ENCODE results near the gene ARL15. TPM values are rescaled to one million over a fixed set of nuclear protein-coding genes. Genes with fewer than 3 reads are reported as not detected.

The ARL15 gene
- total and polyA plus RNA-seq, 2 of the 8 experiments (the other 6 are each of a cell fraction or from before 2014, with no cell fraction given): 9.9 to 21.2 TPM

DNA sequence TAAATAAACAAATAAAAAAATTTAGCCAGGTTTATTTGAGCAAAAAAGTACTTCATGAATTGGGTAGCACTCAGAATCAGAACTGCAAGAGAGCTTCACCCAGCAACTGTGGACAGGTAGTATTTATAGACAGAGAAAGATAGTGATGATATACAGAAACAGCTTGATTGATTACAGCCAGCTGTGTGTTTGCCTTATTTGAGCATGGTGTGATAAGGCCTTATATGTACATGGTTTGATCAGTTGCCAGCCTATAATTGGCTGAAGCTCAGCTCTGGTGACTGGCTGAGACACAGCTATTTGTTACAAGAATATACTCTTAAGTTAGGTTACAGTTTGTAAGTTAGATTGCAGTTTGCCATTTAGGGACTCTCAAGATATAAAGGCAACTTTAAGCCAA lies 34.3 kb upstream of the ARL15 start:
- Histone ChIP-seq H2BK12ac (ENCODE audit: low read depth, low read length) (no peak overlapping the region), H4K20me1 (replicated peaks in 1 of 2; ENCODE audit: control insufficient read depth in 1 of 2, insufficient read depth in 2 of 2, low read length in 2 of 2) (no peaks in the 10 kb centered on the region), H3K9ac (replicated peaks in 1 of 4; ENCODE audit: extremely low read depth in 1 of 4, low read depth in 3 of 4, low read length in 3 of 4) (no peak overlapping the region), H4K91ac (replicated peaks; ENCODE audit: insufficient read length, low read length) (no peak overlapping the region), H3K4me1 (replicated peaks in 1 of 4; ENCODE audit: control insufficient read depth in 3 of 4, insufficient read depth in 4 of 4, low read length in 3 of 4) (no peaks in the 10 kb centered on the region), H2BK20ac (ENCODE audit: low read length) (no peak overlapping the region), H3K79me2 (ENCODE audit: control insufficient read depth in 1 of 2, insufficient read depth in 2 of 2, low read length in 2 of 2) (no peaks in the 10 kb centered on the region), H3K14ac (ENCODE audit: insufficient read length) (no peak overlapping the region), H3K18ac (ENCODE audit: extremely low read depth, low read length) (no peak overlapping the region), H3K4me2 (ENCODE audit: insufficient read depth in 1 of 2, low read depth in 2 of 2, low read length in 2 of 2) (no peak overlapping the region), H2BK120ac (replicated peaks; ENCODE audit: low read depth, low read length) (no peak overlapping the region), H3K36me3 (ENCODE audit: control insufficient read depth in 2 of 4, insufficient read depth in 4 of 4, low read length in 3 of 4) (peaks cover 0 to 3% (median 0%) of the 10 kb centered on the region in 4 experiments; a peak in 1 of 8 replicates), H2AFZ (ENCODE audit: low read length) (no peak overlapping the region), H2AK5ac (ENCODE audit: low read depth, low read length) (no peak overlapping the region), H3K56ac (replicated peaks; ENCODE audit: insufficient read length, low read depth, low read length) (no peak overlapping the region), H3K4me3 (ENCODE audit: extremely low read depth in 1 of 4, insufficient read depth in 2 of 4, low read depth in 3 of 4, low read length in 4 of 4) (no peak overlapping the region), H3K4ac (replicated peaks; ENCODE audit: insufficient read length, low read depth, low read length) (no peak overlapping the region), H2BK15ac (ENCODE audit: low read length) (no peak overlapping the region), H4K5ac (ENCODE audit: insufficient read length, low read depth, low read length) (no peak overlapping the region), H3K23me2 (ENCODE audit: low read depth, low read length) (no peaks in the 10 kb centered on the region), H3K9me3 (ENCODE audit: insufficient read depth in 2 of 2, low read depth in 1 of 2, low read length in 1 of 2) (peaks cover 22 to 26% of the 10 kb centered on the region in 2 experiments), H3K27me3 (replicated peaks in 1 of 4; ENCODE audit: control insufficient read depth in 3 of 4, extremely low read depth in 1 of 4, insufficient read depth in 3 of 4, low read length in 3 of 4) (no peaks in the 10 kb centered on the region), H2BK5ac (ENCODE audit: low read depth, low read length) (no peak overlapping the region), H3K79me1 (ENCODE audit: low read depth, low read length) (no peaks in the 10 kb centered on the region), H3K23ac (ENCODE audit: insufficient read length) (no peak overlapping the region), H3K27ac (ENCODE audit: low read depth, low read length) (no peak overlapping the region), H4K8ac (ENCODE audit: extremely low read depth, insufficient read depth, low read length) (no peak overlapping the region)
- ChIA-PET CTCF (ENCODE audit: partially characterized antibody) (interaction anchor here (0.8 to 1.6 kb wide), 2 partner anchors 15 to 146 kb away, joined by 3 read pairs; no protein-coding TSS in a partner anchor), POLR2A (ENCODE audit: partially characterized antibody) (no interaction called here)
- DNase-seq (ENCODE audit: low read depth in 1 of 2, low spot score in 2 of 2) (no peak), FAIRE-seq (no peak)
- TF ChIP-seq, protein P1, sequence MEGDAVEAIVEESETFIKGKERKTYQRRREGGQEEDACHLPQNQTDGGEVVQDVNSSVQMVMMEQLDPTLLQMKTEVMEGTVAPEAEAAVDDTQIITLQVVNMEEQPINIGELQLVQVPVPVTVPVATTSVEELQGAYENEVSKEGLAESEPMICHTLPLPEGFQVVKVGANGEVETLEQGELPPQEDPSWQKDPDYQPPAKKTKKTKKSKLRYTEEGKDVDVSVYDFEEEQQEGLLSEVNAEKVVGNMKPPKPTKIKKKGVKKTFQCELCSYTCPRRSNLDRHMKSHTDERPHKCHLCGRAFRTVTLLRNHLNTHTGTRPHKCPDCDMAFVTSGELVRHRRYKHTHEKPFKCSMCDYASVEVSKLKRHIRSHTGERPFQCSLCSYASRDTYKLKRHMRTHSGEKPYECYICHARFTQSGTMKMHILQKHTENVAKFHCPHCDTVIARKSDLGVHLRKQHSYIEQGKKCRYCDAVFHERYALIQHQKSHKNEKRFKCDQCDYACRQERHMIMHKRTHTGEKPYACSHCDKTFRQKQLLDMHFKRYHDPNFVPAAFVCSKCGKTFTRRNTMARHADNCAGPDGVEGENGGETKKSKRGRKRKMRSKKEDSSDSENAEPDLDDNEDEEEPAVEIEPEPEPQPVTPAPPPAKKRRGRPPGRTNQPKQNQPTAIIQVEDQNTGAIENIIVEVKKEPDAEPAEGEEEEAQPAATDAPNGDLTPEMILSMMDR (IDR thresholded peaks at IDR 0.05; ENCODE audit: control extremely low read depth in 1 of 3, insufficient read depth in 1 of 3, low read depth in 1 of 3, low read length in 3 of 3): no peak
- TF ChIP-seq BCL11A (IDR thresholded peaks at IDR 0.05; ENCODE audit: low read depth in 2 of 2, low read length in 2 of 2) (no peak), PHF8 (conservative IDR thresholded peaks at IDR 0.05; ENCODE audit: low read depth, low read length) (no peak), RNF2 (IDR thresholded peaks at IDR 0.05; ENCODE audit: borderline replicate concordance, low read depth, low read length, missing control alignments, poor library complexity, severe bottlenecking) (no peak), YY1 (IDR thresholded peaks at IDR 0.05; ENCODE audit: low read depth, low read length) (no peak), SIX5 (IDR thresholded peaks at IDR 0.05; ENCODE audit: low read depth, low read length) (no peak), SIRT6 (IDR thresholded peaks at IDR 0.05; ENCODE audit: low read length) (no peak), BACH1 (IDR thresholded peaks at IDR 0.05; ENCODE audit: low read length) (no peak), GABPA (IDR thresholded peaks at IDR 0.05; ENCODE audit: borderline replicate concordance, insufficient read depth, low read length) (no peak), RAD21 (IDR thresholded peaks at IDR 0.05 in 1 of 2, conservative IDR thresholded peaks at IDR 0.05 in 1 of 2; ENCODE audit: low read depth in 2 of 2, low read length in 2 of 2) (no peak), SRF (IDR thresholded peaks at IDR 0.05; ENCODE audit: low read depth, low read length) (no peak)

All from H1 (cell line).